NCI-H2171 treated with DMSO at 0.1 percent for 48 hours (cell line): ENCODE data around the gene GRM2.

ENCODE experiments used
- DNase-seq: peaks from one replicate; lab custom pipeline; 2025; lab: John Stamatoyannopoulos, UW

GRM2 gene

GRCh38 chr3:51706788-51707731, at the start of gene GRM2:
TSS of gene GRM2 (plus strand) at chr3:51707068. CDS start at chr3:51708984, 1,916 bp downstream.
- peak; percentile 62 for DNase-seq

DNA sequence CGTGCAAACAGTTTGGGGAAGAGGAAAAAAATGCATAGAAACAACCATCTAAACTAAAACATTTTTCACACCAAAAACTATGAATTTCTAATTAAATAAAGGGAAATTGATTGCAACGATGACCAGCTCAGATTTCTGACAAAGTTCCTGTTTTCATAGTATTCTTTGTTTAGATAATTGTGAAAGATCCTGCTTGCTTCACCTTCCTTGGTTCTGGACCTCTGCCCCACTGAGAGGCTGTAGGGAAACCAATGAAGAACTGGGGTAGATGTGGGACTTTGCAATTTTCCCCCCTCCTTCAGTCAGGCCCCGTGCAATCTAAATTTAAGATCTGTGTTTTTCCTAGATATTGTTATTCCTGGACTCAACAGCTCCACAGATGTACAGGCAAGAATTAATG, 49.6 kb upstream of the GRM2 start:
- DNase-seq, result no peak

DNA sequence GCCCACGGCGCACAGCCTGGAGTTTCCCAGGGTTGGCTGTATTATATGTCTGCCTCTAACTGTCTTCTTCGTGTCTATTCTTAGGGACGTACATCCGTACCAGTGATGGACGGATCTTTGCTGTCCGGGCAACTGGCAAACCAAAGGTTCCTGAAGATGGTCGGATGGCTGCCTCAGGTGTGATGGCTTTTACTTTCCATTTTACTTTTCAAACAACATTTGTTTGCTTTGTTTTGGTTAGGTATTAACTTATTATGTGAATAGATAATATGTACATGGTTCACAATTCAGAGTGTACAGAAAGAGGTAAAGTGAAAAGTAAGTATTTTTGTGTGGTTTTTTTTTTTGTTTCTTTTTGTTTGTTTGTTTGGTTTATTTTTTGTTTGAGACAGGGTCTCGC, 46.9 kb upstream of the GRM2 start:
- no peak for DNase-seq

DNA sequence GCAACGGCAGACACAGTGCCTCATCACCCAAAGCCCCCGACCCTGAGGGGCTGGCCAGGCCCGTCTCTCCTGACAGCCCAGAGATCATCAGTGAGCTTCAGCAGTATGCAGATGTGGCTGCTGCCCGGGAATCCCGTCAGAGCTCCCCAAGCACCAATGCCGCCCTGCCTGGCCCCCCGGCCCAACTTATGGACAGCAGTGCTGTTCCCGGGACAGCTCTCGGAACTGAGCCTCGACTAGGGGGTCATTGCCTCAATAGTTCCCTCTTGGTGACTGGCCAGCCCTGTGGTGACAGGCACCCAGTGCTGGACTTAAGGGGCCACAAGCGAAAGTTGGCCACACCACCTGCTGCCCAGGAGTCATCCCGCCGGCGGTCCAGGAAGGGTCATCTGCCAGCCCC, 44.4 kb upstream of the GRM2 start:
- no peak for DNase-seq

GRCh38 chr3:51668756-51669155, 38.1 kb upstream of the GRM2 start:
- no peak for DNase-seq

GRCh38 chr3:51669241-51670052, 37.4 kb upstream of the GRM2 start:
- peak; percentile 22 for DNase-seq

GRCh38 chr3:51670053-51670822, 36.6 kb upstream of the GRM2 start:
- no peak for DNase-seq

GRCh38 chr3:51670823-51671733, 35.8 kb upstream of the GRM2 start, which contains the start of gene TEX264:
TSS of gene TEX264 (plus strand) at chr3:51671252. CDS start at chr3:51674305, 3,053 bp downstream.
- DNase-seq, result peak; percentile 64

DNA sequence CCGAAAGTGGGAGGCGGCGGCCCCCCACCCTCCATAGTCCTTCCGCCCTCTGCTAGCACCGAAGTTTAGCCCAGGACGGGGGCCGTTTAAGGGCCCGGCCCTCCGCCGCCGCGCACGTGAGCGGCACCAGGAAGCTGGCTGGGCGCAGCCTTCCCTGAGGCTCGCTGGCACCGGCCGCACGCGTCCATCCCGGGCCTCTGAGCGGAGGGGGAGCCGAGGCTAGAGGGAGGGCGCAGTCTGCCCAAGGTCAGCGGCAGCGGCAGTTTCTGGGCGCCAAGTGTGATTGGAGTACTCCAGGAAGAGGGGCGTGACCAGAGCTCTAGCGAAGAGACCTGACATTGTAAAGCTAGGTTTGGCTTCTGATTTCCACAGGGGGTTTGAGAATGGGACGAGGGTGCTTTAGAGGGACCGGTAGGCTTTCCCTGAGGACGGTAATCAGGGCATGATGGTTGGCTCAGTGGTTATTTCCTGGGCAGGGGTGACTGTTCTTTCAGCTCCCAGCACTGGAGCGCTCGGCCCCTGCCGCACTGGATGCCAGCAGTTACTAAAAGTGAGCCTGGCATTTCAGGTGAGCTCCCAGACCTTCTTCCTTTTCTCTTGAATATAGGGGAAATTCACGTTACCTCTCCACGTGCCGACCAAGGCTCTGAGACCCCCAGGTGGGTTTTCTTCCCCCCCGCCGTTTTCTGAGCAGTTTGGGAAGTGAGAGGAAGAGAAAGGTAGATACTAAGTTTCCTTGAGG, 35.0 kb upstream of the GRM2 start:
- peak; percentile 30 for DNase-seq

DNA sequence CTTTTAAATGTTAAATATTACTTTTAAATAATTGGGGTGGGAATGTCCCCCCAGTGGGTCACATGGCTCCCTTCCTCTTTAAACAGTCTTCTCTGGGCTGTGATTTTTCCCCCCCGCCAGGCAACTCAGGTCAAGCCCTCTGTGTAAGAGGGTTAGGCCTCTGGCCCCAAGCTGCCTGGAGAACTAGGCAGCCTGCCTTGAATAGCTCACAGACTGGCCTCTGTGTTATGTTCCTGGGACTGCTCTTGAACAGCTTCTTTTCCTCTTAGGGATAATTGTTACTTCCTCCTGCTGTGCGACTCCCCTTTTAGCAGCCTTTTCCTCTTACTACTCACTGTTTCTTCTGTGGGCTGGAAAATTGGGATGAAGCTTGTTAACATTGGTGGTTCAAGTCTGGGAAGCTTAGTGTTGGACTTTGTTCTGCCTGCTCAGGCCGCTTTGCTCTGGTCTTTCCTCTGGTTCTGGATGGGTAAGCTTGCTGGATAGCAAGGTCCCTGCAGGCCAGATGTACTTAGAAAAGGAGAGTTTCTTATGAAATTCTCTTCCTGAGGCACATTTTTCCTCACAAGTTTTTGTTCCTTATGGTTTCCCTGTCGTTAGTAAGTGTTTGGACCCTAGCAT, 33.6 kb upstream of the GRM2 start:
- DNase-seq, result no peak

GRCh38 chr3:51673802-51674654, 32.8 kb upstream of the GRM2 start:
- no peak for DNase-seq

GRCh38 chr3:51675201-51675611, 31.7 kb upstream of the GRM2 start:
- no peak for DNase-seq

DNA sequence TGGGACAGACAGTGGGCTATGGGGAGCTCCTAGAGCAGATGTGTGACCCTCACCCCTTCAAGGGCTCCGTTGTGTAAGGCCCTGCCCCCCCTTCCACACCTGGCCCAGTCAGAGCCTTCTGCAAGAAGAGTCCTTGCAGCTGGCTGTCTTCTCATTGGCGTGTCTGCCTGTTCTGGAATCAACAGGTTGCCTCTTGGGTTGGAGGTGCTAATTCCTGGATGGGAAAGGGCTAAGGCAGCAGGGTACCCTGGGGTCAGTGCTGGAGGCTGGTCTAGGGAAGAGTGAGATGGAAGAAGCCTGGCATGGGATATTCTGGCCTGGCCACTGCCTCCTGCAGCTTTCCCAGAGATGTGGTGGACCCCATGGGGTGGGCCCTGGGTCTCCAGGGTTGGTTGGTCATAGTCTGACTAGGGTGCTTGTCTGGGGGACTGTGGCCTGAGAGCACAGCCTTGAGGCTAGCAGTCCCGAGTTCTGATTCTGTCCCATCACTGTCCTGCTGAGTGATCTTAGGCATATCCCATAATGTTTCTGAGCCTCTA, 30.7 kb upstream of the GRM2 start:
- no peak for DNase-seq

- no peak for DNase-seq
Measured at GRCh38 chr3:51677358-51677757, 29.5 kb upstream of the GRM2 start.

GRCh38 chr3:51678186-51678585, 28.7 kb upstream of the GRM2 start:
- no peak for DNase-seq

- DNase-seq, result no peak
Measured at GRCh38 chr3:51678641-51679040, 28.2 kb upstream of the GRM2 start.

DNA sequence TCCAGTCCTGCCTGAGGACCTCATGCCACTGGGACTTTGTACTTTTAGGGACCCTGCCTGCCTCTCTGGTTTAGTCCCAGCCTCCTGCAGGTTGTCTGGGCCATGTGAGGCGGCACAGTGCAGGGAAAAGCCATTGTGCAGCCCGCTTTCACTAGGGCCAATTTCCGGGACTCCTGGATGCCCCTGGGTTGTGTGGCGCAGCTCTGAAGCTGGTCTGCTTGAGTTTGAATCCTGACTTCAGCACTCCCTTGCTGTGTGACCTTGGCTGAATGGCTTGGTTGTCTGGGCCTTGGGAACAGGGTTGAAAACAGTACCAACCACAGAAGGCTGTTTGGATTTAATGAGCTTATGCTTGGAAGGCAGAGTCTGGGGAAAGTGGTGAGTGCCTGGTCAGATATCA, 27.6 kb upstream of the GRM2 start:
- DNase-seq, result no peak

DNA sequence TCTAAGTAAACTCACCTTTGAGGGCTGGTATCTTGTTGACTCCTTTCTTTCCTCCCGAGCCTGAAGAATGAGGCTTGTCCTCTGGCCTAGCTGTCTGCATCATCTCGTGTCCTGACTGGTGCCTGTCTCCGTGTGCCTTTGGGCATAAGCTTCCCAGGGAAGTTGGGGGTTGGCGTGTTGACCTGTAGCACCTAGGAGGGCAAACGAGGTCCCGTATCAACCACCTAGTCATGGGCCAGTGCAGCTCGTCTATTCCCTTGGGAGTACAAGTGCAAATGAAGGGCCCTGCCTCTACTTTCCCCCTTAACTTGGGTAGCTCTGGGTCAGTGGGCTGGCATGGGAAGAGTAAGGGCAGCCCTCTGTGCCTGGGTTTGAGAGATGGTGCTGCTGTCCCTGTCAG, 27.1 kb upstream of the GRM2 start:
- no peak for DNase-seq

GRCh38 chr3:51680196-51680595, 26.7 kb upstream of the GRM2 start:
- DNase-seq, result no peak
